HG03039 (cell line): ENCODE measurements around the gene FLRT2.

Source experiments
- ATAC-seq: cut with Tn5 transposase; IDR thresholded peaks from one replicate; pipeline ENCODE4 v1.9.1; 2021; ENCODE audit warnings: mild to moderate bottlenecking, moderate library complexity; ENCODE audit not compliant: unreplicated experiment

Gene FLRT2

GRCh38 chr14:85587151-85587711 lies 57.3 kb downstream of the FLRT2 start:
- ATAC-seq = no peak

GRCh38 chr14:85590784-85591183 lies 60.8 kb downstream of the FLRT2 start:
- ATAC-seq = no peak

- no peak for ATAC-seq
These were observed 64.3 kb downstream of the FLRT2 start for GRCh38 chr14:85594217-85594616.

GRCh38 chr14:85595981-85596380 lies 66.0 kb downstream of the FLRT2 start:
- ATAC-seq = no peak

GRCh38 chr14:85596562-85596961 lies 66.6 kb downstream of the FLRT2 start:
- ATAC-seq = no peak

- ATAC-seq = no peak
These were observed 67.8 kb downstream of the FLRT2 start for GRCh38 chr14:85597701-85598100.

GRCh38 chr14:85599939-85600338 lies 70.0 kb downstream of the FLRT2 start:
- no peak for ATAC-seq

GRCh38 chr14:85601246-85601645 lies 71.3 kb downstream of the FLRT2 start:
- no peak for ATAC-seq

- ATAC-seq = no peak
These were observed 71.7 kb downstream of the FLRT2 start for GRCh38 chr14:85601690-85602089.

GRCh38 chr14:85602345-85602744 lies 72.4 kb downstream of the FLRT2 start:
- no peak for ATAC-seq

- ATAC-seq = no peak
These were observed 74.1 kb downstream of the FLRT2 start for GRCh38 chr14:85604021-85604420.

GRCh38 chr14:85604714-85605113 lies 74.8 kb downstream of the FLRT2 start:
- no peak for ATAC-seq

GRCh38 chr14:85607651-85608081 lies 77.7 kb downstream of the FLRT2 start:
- no peak for ATAC-seq

GRCh38 chr14:85613496-85613895 lies 83.6 kb downstream of the FLRT2 start:
- ATAC-seq = no peak

- ATAC-seq = no peak
These were observed 86.5 kb downstream of the FLRT2 start for GRCh38 chr14:85616386-85616885.

GRCh38 chr14:85616886-85617285 lies 86.9 kb downstream of the FLRT2 start:
- ATAC-seq = no peak

- ATAC-seq = no peak
These were observed 87.8 kb downstream of the FLRT2 start for GRCh38 chr14:85617791-85618190.

- no peak for ATAC-seq
These were observed 88.4 kb downstream of the FLRT2 start for GRCh38 chr14:85618390-85618789.

- no peak for ATAC-seq
These were observed 89.0 kb downstream of the FLRT2 start for GRCh38 chr14:85618978-85619377.

- no peak for ATAC-seq
These were observed 89.9 kb downstream of the FLRT2 start for GRCh38 chr14:85619851-85620250.

GRCh38 chr14:85620947-85621346 lies 91.0 kb downstream of the FLRT2 start:
- no peak for ATAC-seq

- no peak for ATAC-seq
These were observed 92.2 kb downstream of the FLRT2 start for GRCh38 chr14:85622106-85622505.

- ATAC-seq = no peak
These were observed 93.2 kb downstream of the FLRT2 start for GRCh38 chr14:85622986-85623685.
